H1 (cell line): ENCODE measurements around the gene FHDC1. TPM values are rescaled to one million over a fixed set of nuclear protein-coding genes. Genes with fewer than 3 reads are reported as not detected.

ENCODE experiments used
- CTCF ChIA-PET: fragments of 300-600 bp; sonication (Branson Sonifier 250); formaldehyde crosslinking; loops from one replicate; lab custom pipeline; 2021; ENCODE audit not compliant: partially characterized antibody; lab: Charles Lee
- POLR2A ChIA-PET: fragments of 300-600 bp; sonication (Branson Sonifier 250); formaldehyde crosslinking; loops from one replicate; lab custom pipeline; 2021; ENCODE audit warnings: inconsistent platforms; ENCODE audit not compliant: partially characterized antibody; lab: Charles Lee
- DNase-seq, 2 experiments: peaks; one replicate each; pipeline versions ENCODE4 v3.0.0 to v3.0.0-alpha.2; 2010 to 2022; ENCODE audit warnings: low spot score in 2 of 2, low read depth in 1 of 2, mixed read lengths in 1 of 2
- FAIRE-seq: peaks from 2 replicates; lab custom pipeline; 2011; peaks lifted over from hg19 to GRCh38; lab: Jason Lieb, UNC
- H2AFZ ChIP-seq: 2 replicates; pipeline ENCODE4 v1.8.1; 2012; ENCODE audit warnings: low read length, inconsistent platforms
- H2AK5ac ChIP-seq: 2 replicates; pipeline ENCODE4 v1.6.1; 2013; ENCODE audit warnings: low read depth, low read length
- H2BK120ac ChIP-seq: replicated peaks from 2 replicates; pipeline ENCODE3; 2013; ENCODE audit warnings: low read depth, low read length, inconsistent platforms
- H2BK12ac ChIP-seq: 2 replicates; pipeline ENCODE4 v1.6.1; 2013; ENCODE audit warnings: low read depth, low read length
- H2BK15ac ChIP-seq: 2 replicates; pipeline ENCODE4 v1.6.1; 2013; ENCODE audit warnings: low read length
- H2BK20ac ChIP-seq: 2 replicates; pipeline ENCODE4 v1.6.1; 2013; ENCODE audit warnings: low read length
- H2BK5ac ChIP-seq: 2 replicates; pipeline ENCODE4 v1.6.1; 2013; ENCODE audit warnings: low read depth, low read length
- H3K14ac ChIP-seq: 2 replicates; pipeline ENCODE4 v1.6.1; 2013; ENCODE audit warnings: inconsistent platforms; ENCODE audit not compliant: insufficient read length
- H3K18ac ChIP-seq: 2 replicates; pipeline ENCODE4 v1.6.1; 2013; ENCODE audit warnings: low read length; ENCODE audit errors: extremely low read depth
- H3K23ac ChIP-seq: 2 replicates; pipeline ENCODE4 v1.6.1; 2013; ENCODE audit warnings: inconsistent platforms; ENCODE audit not compliant: insufficient read length
- H3K23me2 ChIP-seq: 2 replicates; pipeline ENCODE4 v1.6.1; 2013; ENCODE audit warnings: low read depth, low read length
- H3K27ac ChIP-seq: 2 replicates; pipeline ENCODE4 v1.6.1; 2011; ENCODE audit warnings: low read depth, low read length, inconsistent platforms
- H3K27me3 ChIP-seq, 4 experiments: replicated peaks in 1 of 4; 1 replicate in 1 of 4; 2 replicates in 3 of 4; pipeline versions ENCODE4 v1.6.1 to v1.8.1; 2011 to 2013; ENCODE audit warnings: low read length in 3 of 4, mild to moderate bottlenecking in 3 of 4, inconsistent platforms in 2 of 4, mixed read lengths in 2 of 4, moderate library complexity in 1 of 4; ENCODE audit not compliant: control insufficient read depth in 3 of 4, insufficient read depth in 3 of 4; ENCODE audit errors: extremely low read depth in 1 of 4
- H3K36me3 ChIP-seq, 4 experiments: 2 replicates each; pipeline versions ENCODE4 v1.6.1 to v1.8.1; 2011 to 2013; ENCODE audit warnings: mild to moderate bottlenecking in 4 of 4, low read length in 3 of 4, moderate library complexity in 2 of 4, control low read depth in 1 of 4, inconsistent platforms in 1 of 4; ENCODE audit not compliant: insufficient read depth in 4 of 4, control insufficient read depth in 2 of 4
- H3K4ac ChIP-seq: replicated peaks from 2 replicates; pipeline ENCODE3; 2013; ENCODE audit warnings: low read length, low read depth, mixed read lengths, inconsistent platforms; ENCODE audit not compliant: insufficient read length
- H3K4me1 ChIP-seq, 4 experiments: replicated peaks in 1 of 4; 1 replicate in 1 of 4; 2 replicates in 3 of 4; pipeline versions ENCODE4 v1.6.1 to v1.8.1; 2011 to 2013; ENCODE audit warnings: low read length in 3 of 4, inconsistent platforms in 2 of 4, mixed read lengths in 1 of 4; ENCODE audit not compliant: insufficient read depth in 4 of 4, control insufficient read depth in 3 of 4
- H3K4me2 ChIP-seq, 2 experiments: 2 replicates each; pipeline versions ENCODE4 v1.6.1 to v1.8.1; 2011 to 2013; ENCODE audit warnings: low read depth in 2 of 2, low read length in 2 of 2, control low read depth in 1 of 2, inconsistent platforms in 1 of 2, mild to moderate bottlenecking in 1 of 2; ENCODE audit not compliant: insufficient read depth in 1 of 2
- H3K4me3 ChIP-seq, 4 experiments: fragments of 200-600, 300-600 bp in 1 of 4; sonication (generic), shearing (Covaris generic), sonication (Bioruptor Twin) in 1 of 4; 2 replicates each; pipeline versions ENCODE4 v1.5.1 to v1.8.1; 2011 to 2016; ENCODE audit warnings: low read length in 4 of 4, low read depth in 3 of 4, control low read depth in 2 of 4, inconsistent platforms in 2 of 4, mild to moderate bottlenecking in 2 of 4, mixed read lengths in 1 of 4, moderate library complexity in 1 of 4; ENCODE audit not compliant: insufficient read depth in 2 of 4; ENCODE audit errors: extremely low read depth in 1 of 4
- H3K56ac ChIP-seq: replicated peaks from 2 replicates; pipeline ENCODE3; 2013; ENCODE audit warnings: low read depth, mild to moderate bottlenecking, mixed read lengths, low read length, inconsistent platforms; ENCODE audit not compliant: insufficient read length
- H3K79me1 ChIP-seq: 2 replicates; pipeline ENCODE4 v1.6.1; 2013; ENCODE audit warnings: low read depth, low read length, control low read depth
- H3K79me2 ChIP-seq, 2 experiments: 2 replicates each; pipeline versions ENCODE4 v1.6.1 to v1.8.1; 2012 to 2013; ENCODE audit warnings: low read length in 2 of 2, mild to moderate bottlenecking in 2 of 2, inconsistent platforms in 1 of 2; ENCODE audit not compliant: insufficient read depth in 2 of 2, control insufficient read depth in 1 of 2
- H3K9ac ChIP-seq, 4 experiments: replicated peaks in 1 of 4; 1 replicate in 1 of 4; 2 replicates in 3 of 4; pipeline versions ENCODE4 v1.6.1 to v1.8.1; 2011 to 2013; ENCODE audit warnings: low read depth in 3 of 4, low read length in 3 of 4, control low read depth in 2 of 4, mild to moderate bottlenecking in 2 of 4, moderate library complexity in 2 of 4, inconsistent platforms in 1 of 4; ENCODE audit errors: extremely low read depth in 1 of 4
- H3K9me3 ChIP-seq, 2 experiments: 2 replicates each; pipeline versions ENCODE4 v1.6.1 to v1.8.1; 2012 to 2013; ENCODE audit warnings: mild to moderate bottlenecking in 2 of 2, moderate library complexity in 2 of 2, control low read depth in 1 of 2, inconsistent platforms in 1 of 2, low read depth in 1 of 2, low read length in 1 of 2, mixed read lengths in 1 of 2; ENCODE audit not compliant: insufficient read depth in 2 of 2
- H4K20me1 ChIP-seq, 2 experiments: replicated peaks in 1 of 2; 2 replicates each; pipeline versions ENCODE3 to v1.8.1; 2011 to 2013; ENCODE audit warnings: inconsistent platforms in 2 of 2, low read length in 2 of 2, mild to moderate bottlenecking in 1 of 2; ENCODE audit not compliant: insufficient read depth in 2 of 2, control insufficient read depth in 1 of 2
- H4K5ac ChIP-seq: 2 replicates; pipeline ENCODE4 v1.6.1; 2013; ENCODE audit warnings: low read length, low read depth, mixed read lengths, inconsistent platforms; ENCODE audit not compliant: insufficient read length
- H4K8ac ChIP-seq: 2 replicates; pipeline ENCODE4 v1.8.0; 2013; ENCODE audit warnings: mild to moderate bottlenecking, moderate library complexity, low read length, inconsistent platforms; ENCODE audit not compliant: insufficient read depth; ENCODE audit errors: extremely low read depth
- H4K91ac ChIP-seq: replicated peaks from 2 replicates; pipeline ENCODE3; 2013; ENCODE audit warnings: low read length, mixed read lengths, inconsistent platforms; ENCODE audit not compliant: insufficient read length
- ASH2L ChIP-seq: fragments of 200-600, 300-600 bp; sonication (generic); IDR thresholded peaks from one replicate; pipeline ENCODE4 v1.7.1; 2017; ENCODE audit warnings: low read length
- ATF2 ChIP-seq: IDR thresholded peaks from 2 replicates; pipeline ENCODE4 v1.6.1; 2012; ENCODE audit warnings: low read length, inconsistent platforms
- BACH1 ChIP-seq: IDR thresholded peaks from 2 replicates; pipeline ENCODE4 v1.6.1; 2012; ENCODE audit warnings: low read length, improper control_type of control experiment
- CHD1 ChIP-seq: IDR thresholded peaks from 2 replicates; pipeline ENCODE4 v1.6.1; 2012; ENCODE audit warnings: low read depth, low read length, improper control_type of control experiment
- HDAC6 ChIP-seq: IDR thresholded peaks from one replicate; pipeline ENCODE4 v1.7.1; 2012; ENCODE audit warnings: low read depth, mild to moderate bottlenecking, inconsistent platforms, low read length, moderate library complexity
- JUND ChIP-seq: IDR thresholded peaks from 2 replicates; pipeline ENCODE4 v1.6.1; 2011; ENCODE audit warnings: mild to moderate bottlenecking, improper control_type of control experiment, low read length
- SIRT6 ChIP-seq: IDR thresholded peaks from one replicate; pipeline ENCODE4 v1.7.1; 2012; ENCODE audit warnings: low read length, inconsistent platforms
- SP2 ChIP-seq: IDR thresholded peaks from 2 replicates; pipeline ENCODE4 v1.6.1; 2012; ENCODE audit warnings: mild to moderate bottlenecking, low read length, inconsistent platforms
- SRF ChIP-seq: IDR thresholded peaks from 2 replicates; pipeline ENCODE4 v1.6.1; 2011; ENCODE audit warnings: mild to moderate bottlenecking, low read depth, low read length, moderate library complexity
- SUZ12 ChIP-seq: fragments of 200-600 bp; sonication (generic); IDR thresholded peaks from 2 replicates; pipeline ENCODE4 v1.6.1; 2012; ENCODE audit warnings: mild to moderate bottlenecking, inconsistent platforms, low read length, moderate library complexity, mixed read lengths
- TAF1 ChIP-seq: IDR thresholded peaks from 2 replicates; pipeline ENCODE4 v1.6.1; 2011; ENCODE audit warnings: mild to moderate bottlenecking, low read depth, low read length
- WGBS, 2 experiments: shearing (Covaris generic) in 1 of 2; methylation state at CpG; one replicate each; pipeline versions ENCODE4 v1.1.6 to v1.1.7; 2013 to 2015; ENCODE audit warnings: low lambda C conversion rate in 2 of 2, mixed read lengths in 2 of 2, inconsistent platforms in 1 of 2, low coverage in 1 of 2, missing lambda C conversion rate in 1 of 2; ENCODE audit not compliant: insufficient replicate concordance in 2 of 2, insufficient coverage in 1 of 2, insufficient read length in 1 of 2; ENCODE audit errors: extremely low coverage in 1 of 2, missing lambda C conversion rate in 1 of 2; 5-methylcytosine and 5-hydroxymethylcytosine counted together
- polyA plus RNA-seq, 7 experiments: library from polyadenylated mRNA; depleted of rRNA in 3 of 7; stranded (reverse) in 5 of 7; unstranded in 2 of 7; fragments of >200 nt in 5 of 7; fragments of 200-250 nt in 2 of 7; gene quantifications; 1 replicate in 5 of 7; 2 replicates in 1 of 7; 4 replicates in 1 of 7; pipeline versions ENCODE4 v1.2.1 to v1.2.3, GENCODE V29; 2011 to 2013; ENCODE audit warnings: missing spikeins in 2 of 7, mixed read lengths in 2 of 7
- total RNA-seq: library from RNA; stranded (reverse); fragmentation: NEBNext Ultra II Directional; extraction: Animal tissue kit (Norgen Biotek cat#: 25700); gene quantifications from 2 replicates; pipeline ENCODE4 v1.2.1, GENCODE V29; 2021

Gene FHDC1
- total and polyA plus RNA-seq, 2 of the 8 experiments (the other 6 are each of a cell fraction or from before 2014, with no cell fraction given): 6.4 to 28.6 TPM

- Histone ChIP-seq H3K27ac (no peak overlapping the region), H3K36me3 (no peaks in the 10 kb centered on the region), H2BK12ac (no peak overlapping the region), H3K4me3 (no peak overlapping the region), H2BK5ac (no peak overlapping the region), H4K20me1 (no peaks in the 10 kb centered on the region), H3K23ac (no peak overlapping the region), H3K14ac (no peak overlapping the region), H3K27me3 (no peaks in the 10 kb centered on the region; a peak in 1 of 7 replicates), H3K23me2 (no peaks in the 10 kb centered on the region), H3K4me1 (peaks cover 2 to 10% (median 2%) of the 10 kb centered on the region in 4 experiments; a peak in 6 of 7 replicates), H3K9me3 (no peaks in the 10 kb centered on the region), H4K5ac (no peak overlapping the region), H4K91ac (no peak overlapping the region), H3K4me2 (no peak overlapping the region), H3K4ac (no peak overlapping the region), H2BK20ac (no peak overlapping the region), H4K8ac (no peak overlapping the region; the same call in 1 of the 2 replicates), H3K18ac (no peak overlapping the region), H2BK15ac (peak overlapping the region; percentile 83; the same call in 1 of the 2 replicates), H2AK5ac (no peak overlapping the region), H2AFZ (no peak overlapping the region), H3K79me2 (no peaks in the 10 kb centered on the region), H3K56ac (no peak overlapping the region), H2BK120ac (no peak overlapping the region), H3K79me1 (no peaks in the 10 kb centered on the region), H3K9ac (no peak overlapping the region)
- ChIA-PET POLR2A (no interaction called here), CTCF (interaction anchor here (1.5 kb wide), 1 partner anchor 17 kb away, joined by 3 read pairs; no protein-coding TSS in a partner anchor)
- WGBS, 2 experiments: 93% methylated on average over 9 of the region's 9 CpGs; no CpG with 5 or more reads in 1 of the 2 experiments
- no peak for FAIRE-seq
- DNase-seq: no peak
- TF ChIP-seq SP2 (no peak), ATF2 (no peak), CHD1 (no peak), SIRT6 (no peak), HDAC6 (no peak), SRF (no peak), SUZ12 (no peak), BACH1 (no peak), TAF1 (no peak), JUND (no peak), ASH2L (no peak)
These were observed 83.8 kb downstream of the FHDC1 start for GRCh38 chr4:153019906-153020305.
